Measurements from ENCODE around the gene SEPTIN12.

Gene SEPTIN12

GRCh38 chr16:4825196-4825595, 37.1 kb upstream of the SEPTIN12 start:
- no peaks in the 10 kb centered on the region for H3K27me3 ChIP-seq (ENCODE audit: control insufficient read depth in 2 of 2, insufficient read depth in 2 of 2, low read length in 2 of 2)
- H3K9me3 ChIP-seq (ENCODE audit: control insufficient read depth in 2 of 2, low read length in 2 of 2) = no peaks in the 10 kb centered on the region
- peaks cover 55 to 72% of the 10 kb centered on the region in 2 donors for H3K36me3 ChIP-seq (ENCODE audit: control insufficient read depth in 2 of 2, insufficient read depth in 2 of 2, low read length in 2 of 2)
- no peak overlapping the region for H3K4me3 ChIP-seq (ENCODE audit: low read length in 2 of 2)
- no peak overlapping the region for H3K9ac ChIP-seq (ENCODE audit: low read depth in 1 of 2, low read length in 2 of 2)
- H3K27ac ChIP-seq (ENCODE audit: low read depth in 2 of 2, low read length in 2 of 2) = no peak overlapping the region
- peaks cover 4 to 16% of the 10 kb centered on the region in 2 donors for H3K4me1 ChIP-seq (ENCODE audit: control insufficient read depth in 2 of 2, insufficient read depth in 2 of 2, low read length in 2 of 2)

- Histone ChIP-seq H3K9me3 (ENCODE audit: control insufficient read depth in 2 of 2, low read length in 2 of 2) (no peaks in the 10 kb centered on the region), H3K4me3 (ENCODE audit: low read length in 2 of 2) (no peak overlapping the region), H3K9ac (ENCODE audit: low read depth in 1 of 2, low read length in 2 of 2) (no peak overlapping the region), H3K36me3 (ENCODE audit: control insufficient read depth in 2 of 2, insufficient read depth in 2 of 2, low read length in 2 of 2) (peaks cover 57 to 64% of the 10 kb centered on the region in 2 donors), H3K27me3 (ENCODE audit: control insufficient read depth in 2 of 2, insufficient read depth in 2 of 2, low read length in 2 of 2) (no peaks in the 10 kb centered on the region), H3K27ac (ENCODE audit: low read depth in 2 of 2, low read length in 2 of 2) (no peak overlapping the region), H3K4me1 (ENCODE audit: control insufficient read depth in 2 of 2, insufficient read depth in 2 of 2, low read length in 2 of 2) (no peaks in the 10 kb centered on the region)
These were observed 32.5 kb upstream of the SEPTIN12 start for GRCh38 chr16:4820652-4821051.

DNA sequence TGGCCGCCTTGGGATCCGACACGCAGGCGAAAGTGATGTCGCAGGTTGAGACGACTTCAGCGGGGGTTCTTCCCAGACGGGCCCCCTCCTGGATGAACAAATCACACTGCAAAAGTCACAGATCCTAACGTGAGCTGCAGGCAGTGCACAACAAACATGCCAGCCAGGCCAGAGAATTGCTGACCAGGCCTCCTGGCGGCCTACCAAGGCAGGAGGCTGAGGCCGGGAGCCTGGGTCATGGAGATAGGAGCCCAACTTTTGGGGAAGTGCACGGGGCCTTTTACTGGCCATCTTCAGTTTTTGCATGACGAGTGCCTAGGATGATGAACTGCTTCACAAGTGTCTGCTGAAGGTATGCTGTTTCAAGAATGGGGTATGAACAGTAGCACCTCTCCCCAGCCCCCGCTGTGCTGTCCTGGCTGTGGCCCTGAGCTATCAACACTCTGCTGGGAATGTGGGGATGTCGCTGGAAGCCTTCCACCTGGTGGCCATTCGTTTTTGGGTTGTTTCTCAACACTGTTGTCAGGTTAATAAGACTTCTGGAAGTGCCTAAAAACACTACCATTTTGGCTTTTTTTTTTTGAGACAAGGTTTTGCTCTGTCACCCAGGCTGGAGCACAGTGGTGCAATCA, 26.5 kb upstream of the SEPTIN12 start:
- Histone ChIP-seq H3K27me3 (ENCODE audit: control insufficient read depth in 2 of 2, insufficient read depth in 2 of 2, low read length in 2 of 2) (no peaks in the 10 kb centered on the region), H3K9me3 (ENCODE audit: control insufficient read depth in 2 of 2, low read length in 2 of 2) (no peaks in the 10 kb centered on the region), H3K27ac (ENCODE audit: low read depth in 2 of 2, low read length in 2 of 2) (no peak overlapping the region), H3K4me1 (ENCODE audit: control insufficient read depth in 2 of 2, insufficient read depth in 2 of 2, low read length in 2 of 2) (no peaks in the 10 kb centered on the region), H3K9ac (ENCODE audit: low read depth in 1 of 2, low read length in 2 of 2) (no peak overlapping the region), H3K36me3 (ENCODE audit: control insufficient read depth in 2 of 2, insufficient read depth in 2 of 2, low read length in 2 of 2) (peaks cover 54 to 58% of the 10 kb centered on the region in 2 donors), H3K4me3 (ENCODE audit: low read length in 2 of 2) (no peak overlapping the region)

GRCh38 chr16:4814046-4814445, 25.9 kb upstream of the SEPTIN12 start:
- Histone ChIP-seq H3K9ac (ENCODE audit: low read depth in 1 of 2, low read length in 2 of 2) (no peak overlapping the region), H3K27ac (ENCODE audit: low read depth in 2 of 2, low read length in 2 of 2) (no peak overlapping the region)

GRCh38 chr16:4813251-4814003, 25.3 kb upstream of the SEPTIN12 start:
- Histone ChIP-seq H3K36me3 (ENCODE audit: control insufficient read depth in 2 of 2, insufficient read depth in 2 of 2, low read length in 2 of 2) (peaks cover 47 to 53% of the 10 kb centered on the region in 2 donors), H3K4me3 (ENCODE audit: low read length in 2 of 2) (no peak overlapping the region), H3K9me3 (ENCODE audit: control insufficient read depth in 2 of 2, low read length in 2 of 2) (no peaks in the 10 kb centered on the region)

More at GRCh38 chr16:4814046-4814445, 25.9 kb upstream of the SEPTIN12 start:
- H3K27me3 ChIP-seq (ENCODE audit: control insufficient read depth in 2 of 2, insufficient read depth in 2 of 2, low read length in 2 of 2) = no peaks in the 10 kb centered on the region
- no peak overlapping the region for H3K4me3 ChIP-seq (ENCODE audit: low read length in 2 of 2)
- no peaks in the 10 kb centered on the region for H3K9me3 ChIP-seq (ENCODE audit: control insufficient read depth in 2 of 2, low read length in 2 of 2)
- no peaks in the 10 kb centered on the region for H3K4me1 ChIP-seq (ENCODE audit: control insufficient read depth in 2 of 2, insufficient read depth in 2 of 2, low read length in 2 of 2)
- H3K36me3 ChIP-seq (ENCODE audit: control insufficient read depth in 2 of 2, insufficient read depth in 2 of 2, low read length in 2 of 2) = peaks cover 51 to 53% of the 10 kb centered on the region in 2 donors

GRCh38 chr16:4811773-4812172, 23.6 kb upstream of the SEPTIN12 start:
- Histone ChIP-seq H3K4me3 (ENCODE audit: low read length in 2 of 2) (no peak overlapping the region), H3K9ac (ENCODE audit: low read depth in 1 of 2, low read length in 2 of 2) (no peak overlapping the region), H3K9me3 (ENCODE audit: control insufficient read depth in 2 of 2, low read length in 2 of 2) (no peaks in the 10 kb centered on the region), H3K4me1 (ENCODE audit: control insufficient read depth in 2 of 2, insufficient read depth in 2 of 2, low read length in 2 of 2) (no peaks in the 10 kb centered on the region), H3K27ac (ENCODE audit: low read depth in 2 of 2, low read length in 2 of 2) (no peak overlapping the region), H3K27me3 (ENCODE audit: control insufficient read depth in 2 of 2, insufficient read depth in 2 of 2, low read length in 2 of 2) (no peaks in the 10 kb centered on the region), H3K36me3 (ENCODE audit: control insufficient read depth in 2 of 2, insufficient read depth in 2 of 2, low read length in 2 of 2) (peaks cover 45 to 53% of the 10 kb centered on the region in 2 donors)

More at GRCh38 chr16:4813251-4814003, 25.3 kb upstream of the SEPTIN12 start:
- Histone ChIP-seq H3K4me1 (ENCODE audit: control insufficient read depth in 2 of 2, insufficient read depth in 2 of 2, low read length in 2 of 2) (no peaks in the 10 kb centered on the region), H3K27me3 (ENCODE audit: control insufficient read depth in 2 of 2, insufficient read depth in 2 of 2, low read length in 2 of 2) (no peaks in the 10 kb centered on the region), H3K27ac (ENCODE audit: low read depth in 2 of 2, low read length in 2 of 2) (no peak overlapping the region), H3K9ac (ENCODE audit: low read depth in 1 of 2, low read length in 2 of 2) (no peak overlapping the region)

DNA sequence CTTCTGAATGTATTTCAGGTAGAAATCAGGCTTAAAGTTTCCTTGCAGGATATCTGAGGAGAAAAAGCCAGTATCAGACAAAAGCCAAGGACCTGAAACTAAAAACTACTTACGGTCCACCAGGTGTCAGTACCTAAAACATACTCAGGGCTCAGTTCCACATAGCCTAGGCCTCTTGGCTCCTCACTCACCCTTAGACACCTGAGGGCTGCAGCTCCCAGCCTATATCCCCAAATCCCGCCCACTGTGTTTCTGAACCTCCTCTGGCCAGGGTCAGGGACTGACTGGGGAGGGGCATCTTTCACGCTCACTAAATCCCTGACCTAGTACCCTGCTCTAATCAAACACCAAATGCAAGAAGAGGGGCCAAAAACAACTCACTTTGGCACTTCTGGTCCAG, 23.1 kb upstream of the SEPTIN12 start:
- no peak overlapping the region for H3K9ac ChIP-seq (ENCODE audit: low read depth in 1 of 2, low read length in 2 of 2)
- no peaks in the 10 kb centered on the region for H3K27me3 ChIP-seq (ENCODE audit: control insufficient read depth in 2 of 2, insufficient read depth in 2 of 2, low read length in 2 of 2)
- no peaks in the 10 kb centered on the region for H3K4me1 ChIP-seq (ENCODE audit: control insufficient read depth in 2 of 2, insufficient read depth in 2 of 2, low read length in 2 of 2)
- H3K36me3 ChIP-seq (ENCODE audit: control insufficient read depth in 2 of 2, insufficient read depth in 2 of 2, low read length in 2 of 2) = peaks cover 45 to 54% of the 10 kb centered on the region in 2 donors
- H3K4me3 ChIP-seq (ENCODE audit: low read length in 2 of 2) = no peak overlapping the region
- no peak overlapping the region for H3K27ac ChIP-seq (ENCODE audit: low read depth in 2 of 2, low read length in 2 of 2)
- no peaks in the 10 kb centered on the region for H3K9me3 ChIP-seq (ENCODE audit: control insufficient read depth in 2 of 2, low read length in 2 of 2)

GRCh38 chr16:4806280-4806679, 18.1 kb upstream of the SEPTIN12 start:
- Histone ChIP-seq H3K9ac (ENCODE audit: low read depth in 1 of 2, low read length in 2 of 2) (no peak overlapping the region), H3K4me3 (ENCODE audit: low read length in 2 of 2) (no peak overlapping the region), H3K27ac (ENCODE audit: low read depth in 2 of 2, low read length in 2 of 2) (no peak overlapping the region), H3K36me3 (ENCODE audit: control insufficient read depth in 2 of 2, insufficient read depth in 2 of 2, low read length in 2 of 2) (peaks cover 10 to 35% of the 10 kb centered on the region in 2 donors), H3K9me3 (ENCODE audit: control insufficient read depth in 2 of 2, low read length in 2 of 2) (no peaks in the 10 kb centered on the region), H3K27me3 (ENCODE audit: control insufficient read depth in 2 of 2, insufficient read depth in 2 of 2, low read length in 2 of 2) (no peaks in the 10 kb centered on the region), H3K4me1 (ENCODE audit: control insufficient read depth in 2 of 2, insufficient read depth in 2 of 2, low read length in 2 of 2) (peaks cover 6 to 7% of the 10 kb centered on the region in 2 donors)

- peaks cover 16 to 17% of the 10 kb centered on the region in 2 donors for H3K4me1 ChIP-seq (ENCODE audit: control insufficient read depth in 2 of 2, insufficient read depth in 2 of 2, low read length in 2 of 2)
- no peak overlapping the region for H3K27ac ChIP-seq (ENCODE audit: low read depth in 2 of 2, low read length in 2 of 2)
- H3K9ac ChIP-seq (ENCODE audit: low read depth in 1 of 2, low read length in 2 of 2) = no peak overlapping the region
- peaks cover 7 to 30% of the 10 kb centered on the region in 2 donors for H3K36me3 ChIP-seq (ENCODE audit: control insufficient read depth in 2 of 2, insufficient read depth in 2 of 2, low read length in 2 of 2)
- H3K9me3 ChIP-seq (ENCODE audit: control insufficient read depth in 2 of 2, low read length in 2 of 2) = no peaks in the 10 kb centered on the region
- H3K27me3 ChIP-seq (ENCODE audit: control insufficient read depth in 2 of 2, insufficient read depth in 2 of 2, low read length in 2 of 2) = no peaks in the 10 kb centered on the region
- H3K4me3 ChIP-seq (ENCODE audit: low read length in 2 of 2) = no peak overlapping the region
These were observed 17.1 kb upstream of the SEPTIN12 start for GRCh38 chr16:4805231-4805630.

DNA sequence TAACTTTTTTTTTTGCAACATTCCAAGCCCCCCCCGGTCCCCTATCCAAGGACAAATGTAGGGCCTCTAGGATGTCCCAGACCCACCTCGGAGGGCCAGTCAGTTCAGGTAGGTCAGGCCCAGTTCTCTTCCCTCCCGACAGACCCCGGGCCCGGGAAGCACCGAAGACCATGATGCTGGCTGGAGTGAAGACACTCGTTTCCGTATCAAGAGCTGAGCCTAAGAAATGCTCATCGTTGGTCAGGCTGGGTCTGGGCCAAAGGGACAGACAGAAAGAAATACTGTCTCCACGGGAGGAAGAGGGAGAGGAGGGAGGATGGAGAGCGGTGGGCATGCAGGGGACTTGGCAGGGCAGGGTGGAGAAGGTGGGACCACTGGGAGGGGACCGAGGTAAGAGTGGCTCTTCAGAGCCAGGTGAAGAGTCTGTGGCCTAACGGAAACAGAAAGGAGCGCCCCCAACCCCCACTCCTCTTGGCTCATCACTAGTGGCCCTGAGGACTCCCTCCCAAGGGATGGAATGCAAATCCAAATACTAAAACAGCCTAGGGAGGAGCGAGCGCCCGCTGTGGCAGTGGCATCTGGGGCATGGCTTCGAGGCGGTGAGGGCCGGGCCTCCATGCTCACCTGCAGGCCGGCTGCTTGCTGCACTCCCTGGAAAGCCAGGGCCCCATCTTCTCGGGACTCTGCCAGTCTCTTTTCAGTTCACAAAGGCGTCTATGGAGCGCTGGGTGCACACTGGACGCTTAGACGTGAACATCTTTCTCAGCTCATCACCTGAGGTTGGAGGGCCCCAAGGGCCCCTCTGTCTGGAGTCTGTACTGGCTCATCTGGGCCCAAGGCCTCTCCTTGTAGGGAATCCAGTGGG, 16.0 kb upstream of the SEPTIN12 start:
- H3K36me3 ChIP-seq (ENCODE audit: control insufficient read depth in 2 of 2, insufficient read depth in 2 of 2, low read length in 2 of 2) = peaks cover 7 to 29% of the 10 kb centered on the region in 2 donors
- no peak overlapping the region for H3K9ac ChIP-seq (ENCODE audit: low read depth in 1 of 2, low read length in 2 of 2)
- no peak overlapping the region for H3K27ac ChIP-seq (ENCODE audit: low read depth in 2 of 2, low read length in 2 of 2)
- H3K4me1 ChIP-seq (ENCODE audit: control insufficient read depth in 2 of 2, insufficient read depth in 2 of 2, low read length in 2 of 2) = peaks cover 19 to 20% of the 10 kb centered on the region in 2 donors
- H3K4me3 ChIP-seq (ENCODE audit: low read length in 2 of 2) = no peak overlapping the region
- H3K27me3 ChIP-seq (ENCODE audit: control insufficient read depth in 2 of 2, insufficient read depth in 2 of 2, low read length in 2 of 2) = no peaks in the 10 kb centered on the region
- H3K9me3 ChIP-seq (ENCODE audit: control insufficient read depth in 2 of 2, low read length in 2 of 2) = no peaks in the 10 kb centered on the region
